DND-41 (cell line): ENCODE data around the gene SLC23A2.
A peak's percentile ranks its signal among the peaks of the same experiment; 100 is the strongest.

Experiments used
- EZH2 ChIP-seq: IDR thresholded peaks from 3 replicates; pipeline ENCODE4 v1.6.1; 2012; ENCODE audit warnings: borderline replicate concordance, low read depth, mild to moderate bottlenecking, moderate library complexity, low read length, inconsistent platforms; ENCODE audit not compliant: severe bottlenecking
- TF ChIP-seq, protein P1 (sequence below): IDR thresholded peaks from 2 replicates; pipeline ENCODE4 v1.5.1; 2012; ENCODE audit warnings: borderline replicate concordance, low read length, moderate library complexity, mild to moderate bottlenecking; ENCODE audit not compliant: poor library complexity, severe bottlenecking; ENCODE audit errors: extremely low read depth

DNA sequence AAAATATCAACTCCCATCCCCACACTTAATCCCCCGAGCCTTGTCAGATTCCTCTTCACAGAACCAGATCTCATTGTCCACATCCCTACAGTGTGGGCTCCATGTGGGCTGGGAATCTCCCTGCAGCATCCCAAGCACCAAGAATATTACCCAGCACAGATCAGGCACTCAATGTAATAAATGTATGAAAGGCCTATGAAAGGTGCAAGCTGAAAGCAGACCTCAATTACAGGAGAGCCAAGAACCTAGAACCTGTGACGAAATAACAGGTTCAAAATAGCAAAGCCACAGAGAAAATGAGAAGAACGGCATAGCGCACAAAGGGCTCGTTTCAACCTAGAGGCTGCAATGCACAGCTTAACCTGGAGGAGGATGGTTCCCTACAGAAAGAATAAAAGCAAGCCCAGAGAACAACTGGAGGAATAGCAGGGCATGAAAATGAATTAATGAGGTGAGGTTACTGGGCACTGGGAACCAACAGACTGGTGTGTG lies 3.1 kb downstream of the SLC23A2 start:
- TF ChIP-seq, protein P1, sequence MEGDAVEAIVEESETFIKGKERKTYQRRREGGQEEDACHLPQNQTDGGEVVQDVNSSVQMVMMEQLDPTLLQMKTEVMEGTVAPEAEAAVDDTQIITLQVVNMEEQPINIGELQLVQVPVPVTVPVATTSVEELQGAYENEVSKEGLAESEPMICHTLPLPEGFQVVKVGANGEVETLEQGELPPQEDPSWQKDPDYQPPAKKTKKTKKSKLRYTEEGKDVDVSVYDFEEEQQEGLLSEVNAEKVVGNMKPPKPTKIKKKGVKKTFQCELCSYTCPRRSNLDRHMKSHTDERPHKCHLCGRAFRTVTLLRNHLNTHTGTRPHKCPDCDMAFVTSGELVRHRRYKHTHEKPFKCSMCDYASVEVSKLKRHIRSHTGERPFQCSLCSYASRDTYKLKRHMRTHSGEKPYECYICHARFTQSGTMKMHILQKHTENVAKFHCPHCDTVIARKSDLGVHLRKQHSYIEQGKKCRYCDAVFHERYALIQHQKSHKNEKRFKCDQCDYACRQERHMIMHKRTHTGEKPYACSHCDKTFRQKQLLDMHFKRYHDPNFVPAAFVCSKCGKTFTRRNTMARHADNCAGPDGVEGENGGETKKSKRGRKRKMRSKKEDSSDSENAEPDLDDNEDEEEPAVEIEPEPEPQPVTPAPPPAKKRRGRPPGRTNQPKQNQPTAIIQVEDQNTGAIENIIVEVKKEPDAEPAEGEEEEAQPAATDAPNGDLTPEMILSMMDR = peak; percentile 27
- no peak for TF ChIP-seq EZH2
